HT1080 (cell line): ENCODE data around the gene TCN1. TPM values are rescaled to one million over a fixed set of nuclear protein-coding genes. Genes with fewer than 3 reads are reported as not detected.
"Not testable (repeated sequence)": the region's sequence is repeated elsewhere in the genome, so short reads cannot be mapped to it uniquely, and the experiment has no call there.

Experiments
- DNase-seq: peaks from one replicate; pipeline ENCODE4 v3.0.0-alpha.2; 2015; ENCODE audit warnings: low read depth
- polyA plus RNA-seq, 2 experiments: library from polyadenylated mRNA; depleted of rRNA; stranded (reverse); fragments of >200 nt; gene quantifications; 2 replicates each; pipeline ENCODE4 v1.2.3, GENCODE V29; 2015
- total RNA-seq: library from RNA; depleted of rRNA; stranded (reverse); fragments of >200 nt; shearing (Covaris generic); gene quantifications from 2 replicates; pipeline ENCODE4 v1.2.3, GENCODE V29; 2014; rRNA removed

TCN1 gene, protein sequence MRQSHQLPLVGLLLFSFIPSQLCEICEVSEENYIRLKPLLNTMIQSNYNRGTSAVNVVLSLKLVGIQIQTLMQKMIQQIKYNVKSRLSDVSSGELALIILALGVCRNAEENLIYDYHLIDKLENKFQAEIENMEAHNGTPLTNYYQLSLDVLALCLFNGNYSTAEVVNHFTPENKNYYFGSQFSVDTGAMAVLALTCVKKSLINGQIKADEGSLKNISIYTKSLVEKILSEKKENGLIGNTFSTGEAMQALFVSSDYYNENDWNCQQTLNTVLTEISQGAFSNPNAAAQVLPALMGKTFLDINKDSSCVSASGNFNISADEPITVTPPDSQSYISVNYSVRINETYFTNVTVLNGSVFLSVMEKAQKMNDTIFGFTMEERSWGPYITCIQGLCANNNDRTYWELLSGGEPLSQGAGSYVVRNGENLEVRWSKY
- total RNA-seq = 0.30 and 4.1 TPM in 2 replicates
- 0.71 and 1.7 TPM in 2 replicates for polyA plus RNA-seq (2015; cell fraction: cytosol; rRNA removed)
- 1.8 and 3.2 TPM in 2 replicates for polyA plus RNA-seq (2015; cell fraction: nucleus; rRNA removed)

DNA sequence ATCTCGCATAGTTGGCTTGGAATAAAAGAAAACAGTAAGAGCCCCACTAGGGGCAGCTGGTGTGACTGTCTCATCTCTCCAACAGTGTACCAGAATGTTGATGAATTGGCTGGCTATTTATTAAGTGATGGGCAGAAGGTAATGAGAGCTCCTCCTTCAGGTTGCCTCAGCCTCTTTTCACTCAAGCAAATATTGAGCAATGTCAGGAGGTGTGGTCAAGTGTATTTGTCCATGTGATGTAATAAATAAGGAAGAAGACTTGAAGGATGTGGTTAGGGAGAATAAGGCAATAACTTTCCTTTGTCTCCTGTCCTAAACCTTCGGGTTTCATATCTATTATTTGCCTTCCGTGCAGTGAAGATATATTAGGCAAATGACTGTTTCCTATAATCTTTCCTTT is at the start of gene TCN1:
Gene TCN1 (minus strand): TSS at position 91 of the 400 bp plus-strand sequence. CDS start 17 bp downstream, at position 74.
- peak; percentile 73 for DNase-seq

DNA sequence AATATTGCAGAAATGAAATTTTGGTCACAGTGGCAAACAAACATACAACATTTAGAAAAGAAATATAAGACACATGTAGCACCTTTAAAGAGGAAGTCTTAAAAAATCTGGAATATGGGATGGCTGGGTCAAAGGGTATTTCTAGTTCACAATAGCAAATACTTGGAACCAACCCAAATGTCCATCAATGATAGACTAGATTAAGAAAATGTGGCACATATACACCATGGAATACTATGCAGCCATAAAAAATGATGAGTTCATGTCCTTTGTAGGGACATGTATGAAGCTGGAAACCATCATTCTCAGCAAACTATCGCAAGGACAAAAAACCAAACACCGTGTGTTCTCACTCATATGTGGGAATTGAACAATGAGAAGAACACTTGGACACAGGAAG is 37.3 kb upstream of the TCN1 start:
- not testable (repeated sequence) for DNase-seq

DNA sequence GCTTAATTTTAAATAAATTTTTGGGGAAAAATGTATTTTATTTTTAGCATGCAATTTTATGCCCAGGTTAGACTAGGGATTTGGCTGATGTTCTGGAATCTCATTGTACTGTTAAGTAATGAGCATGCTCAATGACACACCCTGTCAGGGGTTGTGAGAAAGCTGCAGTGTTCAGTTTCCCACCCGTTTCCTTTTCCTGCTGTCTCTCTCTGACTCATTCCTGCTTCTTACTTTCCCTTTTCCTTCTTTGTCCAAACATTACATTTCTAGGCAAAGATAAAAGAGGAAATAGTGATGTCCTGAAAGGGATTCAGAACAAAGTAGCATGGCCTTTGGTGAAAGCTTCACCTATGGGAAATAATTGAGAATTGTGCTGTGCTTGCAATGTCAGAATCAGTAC is 35.0 kb upstream of the TCN1 start:
- DNase-seq = peak; percentile 97

DNA sequence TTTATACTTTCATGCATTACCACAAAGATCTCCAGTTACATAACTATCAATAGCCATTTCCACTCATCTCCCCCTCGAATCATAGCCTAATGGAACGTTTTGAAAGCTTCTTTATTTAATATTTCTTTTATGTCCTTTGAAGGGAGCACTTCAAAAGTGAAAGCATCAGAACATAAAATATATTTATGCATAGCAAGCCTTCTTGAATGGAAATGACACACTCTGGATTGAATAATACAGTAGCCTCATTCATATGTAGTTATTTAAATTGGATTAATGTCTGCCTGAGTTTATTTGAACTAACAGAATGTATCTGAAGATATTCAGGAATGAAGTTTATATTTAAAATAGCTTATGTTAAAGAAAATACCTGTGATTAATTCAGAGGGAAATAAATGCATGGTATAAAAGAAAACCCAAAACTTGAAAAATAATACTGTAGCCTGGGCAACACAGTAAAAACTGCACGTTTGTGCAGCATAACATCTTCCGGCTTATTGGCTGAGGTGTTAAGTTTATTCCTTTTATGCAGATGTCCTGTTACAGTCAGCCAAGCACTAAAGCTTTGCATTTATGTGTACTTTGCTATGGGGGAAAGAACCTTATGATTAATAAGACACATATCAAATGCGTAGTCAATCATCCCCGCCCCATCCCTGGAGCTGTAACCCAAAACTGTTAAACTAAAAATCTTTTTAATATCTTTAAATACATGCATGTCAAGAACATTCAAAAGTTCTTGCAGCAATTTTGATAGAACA is 34.3 kb upstream of the TCN1 start:
- DNase-seq = no peak

DNA sequence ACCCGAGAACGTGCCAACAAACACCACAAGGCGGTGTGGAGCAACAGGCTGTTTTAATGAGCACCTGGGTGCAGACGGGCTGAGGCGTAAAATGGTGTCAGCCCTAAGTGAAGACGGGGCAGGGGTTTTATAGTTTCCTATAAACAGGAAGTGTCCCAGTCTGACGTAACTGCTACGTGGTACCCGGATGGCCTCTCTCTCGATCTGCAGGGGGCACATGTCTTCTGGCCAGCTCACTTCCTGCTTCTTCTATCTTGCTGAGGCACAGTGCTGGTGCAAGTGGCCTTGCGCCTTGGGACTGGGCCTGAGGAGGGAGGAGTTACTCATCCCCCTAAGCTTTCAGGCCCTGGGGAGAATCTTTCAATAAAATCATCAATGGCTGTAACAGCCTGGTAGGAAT is 33.2 kb upstream of the TCN1 start:
- peak; percentile 82 for DNase-seq

DNA sequence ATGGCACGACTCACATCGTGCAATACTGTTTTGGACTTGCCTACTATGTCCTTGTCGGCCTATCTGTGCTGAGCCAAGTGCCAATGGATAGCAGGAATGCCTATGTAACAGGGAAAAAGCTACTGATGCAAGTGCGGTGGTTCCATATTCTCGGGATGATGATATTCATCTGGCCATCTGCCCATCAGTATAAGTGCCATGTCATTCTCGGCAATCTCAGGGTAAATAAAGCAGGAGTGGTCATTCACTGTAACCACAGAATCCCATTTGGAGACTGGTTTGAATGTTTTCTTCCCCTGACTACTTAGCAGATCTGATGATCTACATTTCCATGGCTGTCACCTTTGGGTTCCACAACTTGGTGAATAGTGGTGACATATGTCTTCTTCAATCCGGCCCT is 32.4 kb upstream of the TCN1 start:
- peak; percentile 39 for DNase-seq

DNA sequence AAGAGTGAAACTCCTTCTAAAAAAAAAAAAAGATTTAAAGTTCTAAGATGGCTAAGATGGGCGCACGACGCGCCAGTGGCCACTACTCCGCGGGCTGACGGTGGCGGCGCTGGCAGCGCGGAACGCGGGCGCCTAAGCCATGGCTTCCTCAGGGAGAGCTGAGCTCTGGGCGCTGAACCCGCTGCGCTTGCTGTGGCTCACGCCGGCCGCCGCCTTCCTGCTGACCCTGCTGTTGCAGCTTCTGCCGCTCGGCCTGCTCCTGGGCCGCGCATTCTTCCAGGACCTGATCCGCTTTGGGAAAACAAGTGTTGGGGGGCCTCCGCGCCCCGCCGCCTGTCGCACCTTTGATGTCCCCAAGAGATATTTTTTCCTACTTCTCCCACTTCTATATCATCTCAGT is 31.8 kb upstream of the TCN1 start:
- DNase-seq = no peak

DNA sequence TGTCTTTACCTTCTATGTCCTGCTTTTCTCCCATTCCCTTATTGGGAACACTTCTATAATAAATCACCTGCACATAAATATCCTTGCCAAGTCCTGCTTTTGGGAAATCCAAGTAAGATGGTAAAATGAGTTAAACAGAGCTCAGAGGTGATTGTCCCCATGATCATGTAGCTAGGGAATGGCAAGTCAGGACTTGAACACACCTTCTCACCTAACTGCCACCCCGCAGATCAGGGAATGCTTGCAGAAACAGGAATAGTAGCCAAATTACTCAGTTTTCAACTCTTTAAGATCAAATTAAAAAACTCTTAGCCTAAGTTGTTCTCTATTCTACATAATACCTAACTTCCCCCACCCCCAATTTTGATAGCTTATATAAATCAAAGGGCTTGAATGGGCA is 28.3 kb upstream of the TCN1 start:
- no peak for DNase-seq

DNA sequence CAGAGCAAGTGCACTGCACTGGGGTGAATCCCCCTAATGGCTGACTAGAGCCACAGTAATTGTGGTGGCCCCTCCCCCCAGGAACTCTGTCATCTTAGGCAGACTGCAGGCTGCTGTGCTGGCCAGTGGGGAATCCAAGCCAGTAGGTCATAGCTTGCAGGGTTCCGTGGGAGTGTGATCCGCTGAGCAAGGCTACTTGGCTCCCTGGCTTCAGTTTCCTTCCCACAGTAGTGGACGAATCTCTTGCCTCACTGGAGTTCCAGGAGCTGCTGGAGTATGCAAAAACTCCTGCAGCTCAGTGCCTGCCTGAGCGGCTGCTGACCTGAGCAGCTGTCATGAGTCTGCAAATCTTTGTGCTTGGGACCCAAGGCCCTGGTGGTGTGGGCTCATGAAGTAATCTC is 25.5 kb upstream of the TCN1 start:
- DNase-seq = peak; percentile 59

DNA sequence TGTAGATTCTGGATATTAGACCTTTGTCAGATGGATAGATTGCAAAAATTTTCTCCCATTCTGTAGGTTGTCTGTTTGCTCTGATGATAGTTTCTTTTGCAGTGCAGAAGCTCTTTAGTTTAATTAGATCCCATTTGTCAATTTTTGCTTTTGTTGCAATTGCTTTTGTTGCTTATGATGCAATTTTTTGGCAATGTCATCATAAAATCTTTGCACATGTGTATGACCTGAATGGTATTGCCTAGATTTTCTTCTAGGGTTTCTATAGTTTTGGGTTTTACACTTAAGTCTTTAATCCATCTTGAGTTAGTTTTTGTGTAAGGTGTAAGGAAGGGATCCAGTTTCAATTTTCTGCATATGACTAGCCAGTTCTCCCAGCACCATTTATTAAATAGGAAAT is 20.9 kb upstream of the TCN1 start:
- not testable (repeated sequence) for DNase-seq

DNA sequence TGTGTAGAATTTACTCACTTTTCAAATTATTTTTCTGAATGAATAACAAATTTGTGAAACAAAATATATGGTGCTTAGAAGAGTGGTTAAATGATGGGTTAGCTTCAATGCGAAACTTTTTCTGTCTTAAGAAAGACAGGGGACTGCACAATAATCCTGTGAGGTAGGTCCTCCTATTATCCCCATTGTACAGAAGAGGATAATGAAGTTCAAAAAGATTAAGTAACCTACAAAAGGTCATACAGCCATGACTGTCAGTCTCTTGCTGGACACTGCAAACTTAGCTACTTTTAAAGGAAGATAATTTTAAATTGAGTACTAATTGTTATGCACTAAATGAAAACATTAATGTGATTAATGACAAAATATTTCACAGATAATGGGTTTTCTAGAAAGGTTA is 17.3 kb upstream of the TCN1 start:
- no peak for DNase-seq

DNA sequence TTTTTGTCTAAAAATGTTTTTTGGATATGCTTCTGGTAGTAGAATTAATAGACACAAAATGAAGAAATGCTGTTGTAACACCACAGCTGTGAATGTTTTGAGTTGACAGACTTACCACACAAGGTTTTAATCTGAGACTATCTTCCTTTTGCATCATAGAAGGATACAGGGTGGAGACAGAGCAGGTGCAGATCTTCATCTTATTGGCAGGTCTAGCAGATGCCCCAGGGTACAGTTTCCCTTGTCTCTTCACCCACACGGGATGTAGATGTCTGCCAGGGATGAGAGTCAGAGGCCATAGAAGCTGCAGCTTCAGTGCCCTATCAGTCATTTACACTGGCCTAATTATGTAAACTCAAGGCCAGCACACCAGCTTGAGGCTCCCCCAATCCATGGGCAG is 13.3 kb upstream of the TCN1 start:
- no peak for DNase-seq

DNA sequence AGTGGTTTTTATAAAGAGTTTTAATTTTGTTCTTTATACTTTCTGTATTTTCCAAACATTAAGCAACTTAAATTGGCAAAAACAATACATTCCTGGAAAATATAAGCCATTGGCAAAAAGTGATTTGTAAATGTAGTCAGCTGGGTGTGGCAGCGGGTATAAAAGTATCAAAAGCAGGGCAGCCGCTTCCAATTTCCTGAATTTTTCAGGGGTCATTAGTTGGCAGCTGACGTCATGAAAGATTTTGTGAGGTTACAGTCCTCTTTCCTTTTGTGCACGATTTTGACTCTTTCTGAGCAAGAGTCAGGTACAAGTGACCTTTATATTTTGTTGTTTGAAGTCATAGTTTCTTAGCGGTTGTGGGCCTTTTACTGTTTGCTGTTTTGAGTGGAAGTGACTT is 12.3 kb upstream of the TCN1 start, which contains the start of gene OOSP3:
Gene OOSP3 (plus strand): TSS at position 208 of the 400 bp plus-strand sequence. CDS start 27 bp downstream, at position 235.
- DNase-seq = no peak

DNA sequence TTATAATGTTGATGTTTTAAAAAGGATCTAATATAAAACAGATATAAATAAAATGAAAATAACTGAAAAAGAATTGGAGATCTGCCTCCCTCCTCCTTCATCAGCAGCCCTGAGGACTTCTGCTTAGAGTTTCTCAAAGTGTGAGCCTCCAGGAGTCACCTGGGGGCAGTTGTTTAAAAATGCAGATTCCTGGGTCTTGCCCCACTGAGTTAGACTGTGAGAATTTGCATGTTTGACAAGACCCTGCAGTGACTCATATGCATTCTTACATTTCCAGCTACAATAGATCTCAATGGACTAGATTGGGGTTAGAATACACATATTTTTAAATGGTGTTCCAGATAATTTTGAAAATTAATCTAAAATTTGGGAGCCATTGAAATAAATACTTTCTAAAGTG is 11.5 kb upstream of the TCN1 start:
- peak; percentile 11 for DNase-seq

DNA sequence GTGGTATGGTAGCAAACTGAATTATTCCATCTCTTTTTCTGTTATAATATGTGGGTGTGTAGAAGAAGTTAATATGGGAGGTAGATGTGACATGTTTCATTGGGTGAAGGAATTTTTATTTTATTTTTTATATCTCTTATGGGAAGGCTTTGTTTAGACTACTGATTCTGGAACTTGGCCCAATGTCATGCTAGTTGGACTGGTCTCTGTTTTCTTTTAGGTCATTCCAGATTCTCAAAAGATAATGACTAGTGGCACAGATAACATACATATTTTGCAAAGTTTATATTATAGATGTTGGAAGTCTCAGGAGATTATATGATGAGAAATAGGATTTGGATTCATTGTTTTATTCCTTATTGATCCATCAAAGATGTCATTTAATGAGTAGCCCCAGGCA is 11.0 kb upstream of the TCN1 start:
- DNase-seq = no peak

DNA sequence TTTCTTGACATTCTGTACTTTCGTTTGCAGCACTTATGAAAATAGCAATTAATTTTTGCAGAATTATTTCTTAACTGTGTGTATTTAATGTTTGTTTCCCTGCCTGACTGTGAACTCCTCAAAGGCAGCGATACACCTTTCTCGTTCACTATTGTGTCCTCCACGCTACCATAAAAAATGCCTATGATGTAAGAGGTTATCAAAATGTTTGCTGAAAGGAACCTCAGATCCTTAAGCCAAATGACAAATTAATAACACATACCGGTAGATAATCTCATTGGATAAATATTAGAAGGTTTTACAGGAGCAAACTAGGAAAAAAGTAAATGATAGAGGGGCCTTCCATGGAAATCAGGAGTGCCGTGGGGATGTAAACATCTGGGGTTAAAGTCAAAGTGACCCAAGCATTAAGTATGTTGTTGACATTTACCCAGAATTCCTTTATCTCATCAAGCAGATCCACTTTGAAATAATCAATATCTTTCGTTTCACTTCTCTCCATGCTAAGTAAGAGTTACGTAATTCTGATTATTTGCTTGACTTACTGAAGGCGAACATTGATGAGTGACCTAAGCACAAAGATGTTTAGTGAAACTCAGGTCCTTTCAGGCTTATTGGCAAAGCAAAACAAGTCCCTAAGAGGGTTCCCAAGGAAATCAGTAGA is 9.7 kb upstream of the TCN1 start:
- DNase-seq = no peak

DNA sequence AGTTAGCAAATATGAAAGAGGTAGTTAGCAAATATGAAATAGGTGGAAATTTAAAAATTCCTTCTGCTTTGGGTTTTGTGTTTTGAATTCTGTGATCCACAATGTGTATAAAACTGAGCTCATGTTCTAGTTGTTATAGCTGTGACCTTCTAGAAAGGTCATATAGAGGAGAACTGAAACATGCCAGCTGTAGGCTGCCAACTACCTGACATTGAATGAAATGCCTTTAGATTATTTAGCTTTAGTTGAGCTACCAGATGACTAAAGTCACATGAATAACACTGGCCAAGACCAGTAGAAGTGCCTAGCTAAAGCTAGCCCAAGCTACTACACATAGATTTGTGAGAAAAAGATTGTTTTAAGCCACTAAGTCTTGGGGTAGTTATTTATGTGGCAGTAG is 5.8 kb upstream of the TCN1 start:
- no peak for DNase-seq

DNA sequence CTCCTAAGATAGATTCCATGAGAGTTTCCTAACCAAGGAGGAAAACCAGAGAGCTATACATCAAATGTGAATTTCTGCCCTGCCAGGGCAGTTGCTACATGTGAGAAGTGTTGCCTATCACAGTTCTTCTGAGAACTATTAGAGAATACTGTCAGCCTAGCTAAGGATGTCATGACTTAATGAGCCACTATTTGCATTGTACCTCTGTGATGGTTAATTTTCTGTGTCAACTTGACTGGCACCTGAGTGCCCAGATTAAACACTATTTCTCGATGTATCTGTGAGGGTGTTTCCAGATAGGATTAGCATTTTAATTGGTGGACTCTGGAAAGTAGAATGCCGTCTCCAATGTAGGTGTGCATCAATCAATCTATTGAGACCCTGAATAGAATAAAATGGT is 1.7 kb upstream of the TCN1 start:
- DNase-seq = no peak

DNA sequence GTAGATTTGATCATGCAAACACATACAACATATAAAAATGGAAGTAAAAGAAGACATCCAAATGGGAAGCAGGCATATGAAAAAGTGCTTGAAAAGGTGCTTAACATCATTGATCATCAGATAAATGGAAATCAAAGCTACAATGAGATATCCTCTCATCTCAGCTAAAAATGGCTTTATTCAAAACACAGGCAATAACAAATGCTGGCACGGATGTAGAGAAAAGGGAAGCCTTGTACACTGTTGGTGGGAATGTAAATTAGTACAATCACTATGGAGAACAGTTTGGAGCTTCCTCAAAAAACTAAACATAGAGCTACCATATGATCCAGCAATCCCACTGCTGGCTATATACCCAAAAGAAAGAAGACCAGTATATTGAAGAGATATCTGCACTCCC is 549 bp upstream of the TCN1 start:
- DNase-seq = no peak

DNA sequence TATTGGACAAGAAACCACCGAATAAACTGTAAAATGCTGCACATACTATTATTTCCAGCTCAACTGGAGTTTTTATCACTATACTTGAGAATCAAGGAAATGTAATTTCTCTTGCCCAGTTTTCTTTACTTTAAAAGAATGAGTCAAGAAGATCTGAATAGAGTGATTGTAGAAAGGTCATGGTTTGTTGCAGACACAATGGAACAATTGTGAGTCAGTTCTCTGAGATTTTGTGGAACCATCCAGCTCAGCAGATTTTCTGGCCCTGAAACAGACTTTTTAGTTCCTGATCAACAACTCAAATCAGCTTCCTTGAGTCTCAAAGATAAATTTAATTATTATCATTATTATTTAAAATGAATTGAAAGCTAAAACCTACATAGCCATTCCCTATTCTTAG is 1.3 kb downstream of the TCN1 start:
- peak; percentile 88 for DNase-seq

DNA sequence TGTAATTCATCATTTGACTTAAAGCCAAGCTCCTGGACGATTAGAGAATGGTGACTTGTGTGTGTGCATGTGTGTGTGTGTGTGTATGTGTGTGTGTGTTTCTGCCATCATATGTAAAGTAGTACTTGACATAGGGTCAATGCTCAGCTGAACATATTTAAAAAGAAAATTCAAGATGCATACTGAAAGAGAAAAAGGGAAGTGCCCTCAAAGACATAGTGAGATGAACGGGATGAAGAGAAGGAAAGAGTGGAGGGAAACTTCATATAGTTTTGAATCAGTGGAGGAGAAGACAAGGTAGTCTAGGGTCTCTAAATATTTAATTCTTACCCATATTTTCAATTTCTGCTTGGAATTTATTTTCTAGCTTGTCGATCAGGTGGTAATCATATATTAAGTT is 4.0 kb downstream of the TCN1 start:
- no peak for DNase-seq

DNA sequence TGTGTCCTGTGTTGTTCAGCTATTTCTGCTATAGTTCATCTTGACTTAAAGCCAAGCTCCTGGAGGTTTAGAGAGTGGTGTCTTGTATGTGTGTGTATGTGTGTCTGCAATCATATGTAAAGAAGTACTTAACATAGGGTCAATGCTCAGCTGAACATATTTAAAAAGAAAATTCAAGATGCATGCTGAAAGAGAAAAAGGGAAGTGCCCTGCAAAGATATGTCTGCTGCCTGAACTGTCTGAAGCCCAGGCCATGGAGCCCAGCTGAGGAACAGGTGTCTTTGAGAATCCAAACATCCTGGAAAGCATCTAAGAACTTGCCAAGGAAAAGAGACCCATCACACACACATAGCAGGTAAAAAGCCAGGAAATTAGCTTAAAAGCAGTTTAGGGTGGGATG is 6.6 kb downstream of the TCN1 start:
- DNase-seq = no peak
